ENCODE results near the gene KATNAL1. TPM values are rescaled to one million over a fixed set of nuclear protein-coding genes. Genes with fewer than 3 reads are reported as not detected.

The KATNAL1 gene
- total and polyA plus RNA-seq, 4 donors = 2.4 to 20.5 (median 9.3) TPM

DNA sequence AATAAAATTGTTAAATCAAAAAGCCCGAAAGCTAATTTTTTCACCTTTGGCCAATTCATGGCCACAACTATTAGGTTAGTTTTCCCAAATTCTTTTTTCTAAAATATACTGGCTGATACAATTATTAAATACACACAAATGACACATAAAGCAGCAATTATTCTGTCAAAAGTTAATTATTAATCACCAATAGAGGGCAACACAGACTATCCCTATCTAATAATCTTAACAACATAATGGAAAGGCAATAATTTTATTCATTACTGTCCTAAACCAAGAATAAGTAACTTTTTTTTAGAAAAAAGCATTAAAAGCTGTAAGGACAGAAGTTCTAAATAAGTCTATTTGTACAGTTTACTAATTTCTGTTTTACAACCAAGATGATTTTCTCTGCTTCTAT, 51.7 kb downstream of the KATNAL1 start:
- DNase-seq = no peak
- no peak overlapping the region for H3K4me3 ChIP-seq
- H3K9me3 ChIP-seq (ENCODE audit: control insufficient read depth in 4 of 4, insufficient read depth in 3 of 4, low read length in 3 of 4) = no peaks in the 10 kb centered on the region
- 91 to 98% methylated on average over 1 of the region's 1 CpG for WGBS, 2 donors
- H3K4me1 ChIP-seq (ENCODE audit: control insufficient read depth in 5 of 5, insufficient read depth in 5 of 5, low read length in 5 of 5) = no peaks in the 10 kb centered on the region
- H3K36me3 ChIP-seq (ENCODE audit: control insufficient read depth in 4 of 4, insufficient read depth in 4 of 4, low read length in 4 of 4) = peaks cover 0 to 6% (median 3%) of the 10 kb centered on the region in 4 donors
- TF ChIP-seq, protein P1, sequence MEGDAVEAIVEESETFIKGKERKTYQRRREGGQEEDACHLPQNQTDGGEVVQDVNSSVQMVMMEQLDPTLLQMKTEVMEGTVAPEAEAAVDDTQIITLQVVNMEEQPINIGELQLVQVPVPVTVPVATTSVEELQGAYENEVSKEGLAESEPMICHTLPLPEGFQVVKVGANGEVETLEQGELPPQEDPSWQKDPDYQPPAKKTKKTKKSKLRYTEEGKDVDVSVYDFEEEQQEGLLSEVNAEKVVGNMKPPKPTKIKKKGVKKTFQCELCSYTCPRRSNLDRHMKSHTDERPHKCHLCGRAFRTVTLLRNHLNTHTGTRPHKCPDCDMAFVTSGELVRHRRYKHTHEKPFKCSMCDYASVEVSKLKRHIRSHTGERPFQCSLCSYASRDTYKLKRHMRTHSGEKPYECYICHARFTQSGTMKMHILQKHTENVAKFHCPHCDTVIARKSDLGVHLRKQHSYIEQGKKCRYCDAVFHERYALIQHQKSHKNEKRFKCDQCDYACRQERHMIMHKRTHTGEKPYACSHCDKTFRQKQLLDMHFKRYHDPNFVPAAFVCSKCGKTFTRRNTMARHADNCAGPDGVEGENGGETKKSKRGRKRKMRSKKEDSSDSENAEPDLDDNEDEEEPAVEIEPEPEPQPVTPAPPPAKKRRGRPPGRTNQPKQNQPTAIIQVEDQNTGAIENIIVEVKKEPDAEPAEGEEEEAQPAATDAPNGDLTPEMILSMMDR (IDR thresholded peaks at IDR 0.05; ENCODE audit: control extremely low read depth, extremely low read depth) = no peak
- no peaks in the 10 kb centered on the region for H3K27me3 ChIP-seq (ENCODE audit: control insufficient read depth in 3 of 3, insufficient read depth in 3 of 3, low read length in 2 of 3)
- no peak overlapping the region for H3K27ac ChIP-seq (ENCODE audit: low read depth in 1 of 2, low read length in 1 of 2)
- ATAC-seq (ENCODE audit: insufficient read depth, low FRiP score) = no peak
- H3K9ac ChIP-seq (ENCODE audit: insufficient read depth in 1 of 2, low read length in 2 of 2) = no peak overlapping the region

DNA sequence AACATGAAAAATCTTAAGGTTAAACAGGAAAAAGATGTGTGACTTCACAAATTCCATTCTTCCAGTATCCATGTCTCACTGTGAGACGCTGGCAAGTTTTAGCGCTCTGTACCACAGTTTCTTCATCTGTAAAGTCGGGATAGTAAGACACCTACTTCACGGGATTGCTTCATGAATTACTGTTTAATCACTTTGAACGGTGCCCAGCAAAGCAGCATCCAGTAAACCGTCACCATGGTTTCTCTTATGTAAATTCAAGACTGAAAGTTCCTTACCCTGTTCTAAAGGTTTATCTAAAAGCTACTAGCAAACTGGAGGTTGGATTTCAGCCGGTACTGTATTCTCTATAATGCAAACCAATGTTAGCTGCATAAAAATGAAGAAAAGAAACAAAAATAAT, 53.5 kb downstream of the KATNAL1 start:
- Histone ChIP-seq H3K27ac (ENCODE audit: low read depth in 1 of 2, low read length in 1 of 2) (no peak overlapping the region), H3K27me3 (ENCODE audit: control insufficient read depth in 3 of 3, insufficient read depth in 3 of 3, low read length in 2 of 3) (no peaks in the 10 kb centered on the region), H3K4me3 (no peak overlapping the region), H3K36me3 (ENCODE audit: control insufficient read depth in 4 of 4, insufficient read depth in 4 of 4, low read length in 4 of 4) (peaks cover 3 to 15% (median 6%) of the 10 kb centered on the region in 4 donors), H3K4me1 (ENCODE audit: control insufficient read depth in 5 of 5, insufficient read depth in 5 of 5, low read length in 5 of 5) (no peaks in the 10 kb centered on the region), H3K9me3 (ENCODE audit: control insufficient read depth in 4 of 4, insufficient read depth in 3 of 4, low read length in 3 of 4) (peaks cover 0 to 4% (median 0%) of the 10 kb centered on the region in 4 donors), H3K9ac (ENCODE audit: insufficient read depth in 1 of 2, low read length in 2 of 2) (no peak overlapping the region)
- WGBS, 2 donors = 91 to 93% methylated on average over 7 of the region's 7 CpGs
- ATAC-seq (ENCODE audit: insufficient read depth, low FRiP score) (no peak), DNase-seq (no peak)
- TF ChIP-seq, protein P1 (IDR thresholded peaks at IDR 0.05; ENCODE audit: control extremely low read depth, extremely low read depth) = no peak

DNA sequence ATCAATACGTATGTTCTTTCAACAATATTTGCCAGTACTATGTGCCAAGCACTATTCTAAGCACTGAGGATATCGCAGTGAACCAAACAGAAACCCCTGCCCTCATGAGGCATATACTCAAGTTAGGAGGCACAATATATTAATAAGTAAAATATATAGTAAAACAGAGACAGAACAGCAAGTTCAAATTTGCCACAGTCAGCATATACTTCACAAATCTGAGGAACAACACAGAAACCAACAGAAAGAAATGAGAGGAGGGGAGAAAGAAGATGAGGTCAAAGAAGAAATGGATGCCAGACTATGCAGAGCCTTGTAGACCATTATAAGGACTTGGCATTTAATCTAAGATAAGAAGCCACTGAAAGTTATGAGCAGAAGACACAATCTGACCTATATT, 59.9 kb downstream of the KATNAL1 start:
- 97 to 98% methylated on average over 2 of the region's 2 CpGs for WGBS, 2 donors
- H3K9ac ChIP-seq (ENCODE audit: insufficient read depth in 1 of 2, low read length in 2 of 2) = no peak overlapping the region
- no peaks in the 10 kb centered on the region for H3K27me3 ChIP-seq (ENCODE audit: control insufficient read depth in 3 of 3, insufficient read depth in 3 of 3, low read length in 2 of 3)
- DNase-seq (no peak), ATAC-seq (ENCODE audit: insufficient read depth, low FRiP score) (no peak)
- TF ChIP-seq, protein P1 (IDR thresholded peaks at IDR 0.05; ENCODE audit: control extremely low read depth, extremely low read depth) = no peak
- peaks cover 0 to 4% (median 0%) of the 10 kb centered on the region in 4 donors for H3K9me3 ChIP-seq (ENCODE audit: control insufficient read depth in 4 of 4, insufficient read depth in 3 of 4, low read length in 3 of 4)
- H3K36me3 ChIP-seq (ENCODE audit: control insufficient read depth in 4 of 4, insufficient read depth in 4 of 4, low read length in 4 of 4) = peaks cover 0 to 15% (median 2%) of the 10 kb centered on the region in 4 donors
- H3K4me1 ChIP-seq (ENCODE audit: control insufficient read depth in 5 of 5, insufficient read depth in 5 of 5, low read length in 5 of 5) = peaks cover 0 to 5% (median 0%) of the 10 kb centered on the region in 5 donors
- H3K4me3 ChIP-seq = no peak overlapping the region
- no peak overlapping the region for H3K27ac ChIP-seq (ENCODE audit: low read depth in 1 of 2, low read length in 1 of 2)

DNA sequence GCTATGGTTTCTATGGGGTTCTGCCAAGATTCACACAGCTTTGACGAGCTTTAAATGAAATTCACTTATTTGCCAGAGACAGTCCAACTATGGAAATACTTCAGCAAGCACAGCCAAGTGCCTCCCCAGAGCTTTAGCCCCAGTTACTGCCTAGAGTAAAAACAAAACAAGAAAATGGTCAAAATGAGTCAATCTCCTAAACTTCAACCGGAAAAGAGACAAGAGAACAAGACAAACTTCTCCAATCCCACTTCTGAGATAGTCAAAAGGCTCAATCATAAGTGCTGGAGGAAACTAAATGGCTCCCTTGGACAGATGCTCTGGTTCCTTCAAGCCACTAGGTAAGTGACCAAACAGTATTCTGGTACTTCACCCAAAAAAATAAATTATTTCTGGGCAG, 65.8 kb downstream of the KATNAL1 start:
- peak in 2 of 3 donors; percentile 33 to 52 for DNase-seq
- Histone ChIP-seq H3K9me3 (ENCODE audit: control insufficient read depth in 4 of 4, insufficient read depth in 3 of 4, low read length in 3 of 4) (no peaks in the 10 kb centered on the region), H3K9ac (ENCODE audit: insufficient read depth in 1 of 2, low read length in 2 of 2) (no peak overlapping the region), H3K36me3 (ENCODE audit: control insufficient read depth in 4 of 4, insufficient read depth in 4 of 4, low read length in 4 of 4) (no peaks in the 10 kb centered on the region), H3K27me3 (ENCODE audit: control insufficient read depth in 3 of 3, insufficient read depth in 3 of 3, low read length in 2 of 3) (no peaks in the 10 kb centered on the region), H3K4me3 (no peak overlapping the region), H3K27ac (ENCODE audit: low read depth in 1 of 2, low read length in 1 of 2) (no peak overlapping the region), H3K4me1 (ENCODE audit: control insufficient read depth in 5 of 5, insufficient read depth in 5 of 5, low read length in 5 of 5) (no peaks in the 10 kb centered on the region)
- 79 to 89% methylated on average over 2 of the region's 2 CpGs for WGBS, 2 donors
- no peak for ATAC-seq (ENCODE audit: insufficient read depth, low FRiP score)
- TF ChIP-seq, protein P1 (IDR thresholded peaks at IDR 0.05; ENCODE audit: control extremely low read depth, extremely low read depth) = no peak

Measured in lung (tissue), 12 donors.